HG02763 (cell line): ENCODE measurements around the gene ARHGEF17.
A peak's percentile ranks its signal among the peaks of the same experiment; 100 is the strongest.

Experiments
- ATAC-seq: cut with Tn5 transposase; IDR thresholded peaks from one replicate; pipeline ENCODE4 v1.9.1; 2021; ENCODE audit warnings: mild to moderate bottlenecking, moderate library complexity; ENCODE audit not compliant: unreplicated experiment

The ARHGEF17 gene

GRCh38 chr11:73312036-73312435 lies 4.0 kb downstream of the ARHGEF17 start:
- ATAC-seq = no peak

DNA sequence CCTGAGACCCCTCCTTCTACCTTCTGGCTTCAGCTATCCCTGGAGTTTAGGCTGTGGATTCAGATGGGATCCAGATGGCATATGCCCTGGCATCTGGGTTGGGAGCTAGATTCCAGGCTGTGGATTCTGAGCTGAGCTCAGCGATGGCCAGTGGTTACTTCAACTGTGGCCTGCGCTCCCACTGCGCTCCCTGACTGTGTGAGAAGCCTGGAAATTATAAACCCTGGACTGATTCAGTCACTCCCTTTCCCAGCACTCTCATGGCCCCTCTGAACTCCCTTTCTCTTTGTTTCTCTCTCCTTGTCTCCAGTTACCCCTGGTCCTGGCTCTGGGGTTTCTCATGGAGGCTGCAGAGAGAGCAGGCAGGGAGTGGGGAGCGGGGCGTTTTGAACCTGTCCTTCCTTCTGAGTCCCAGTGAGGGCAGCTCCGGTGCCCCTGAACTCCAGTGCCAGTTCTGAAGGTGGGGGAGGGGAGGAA lies 4.8 kb downstream of the ARHGEF17 start:
- ATAC-seq = no peak

DNA sequence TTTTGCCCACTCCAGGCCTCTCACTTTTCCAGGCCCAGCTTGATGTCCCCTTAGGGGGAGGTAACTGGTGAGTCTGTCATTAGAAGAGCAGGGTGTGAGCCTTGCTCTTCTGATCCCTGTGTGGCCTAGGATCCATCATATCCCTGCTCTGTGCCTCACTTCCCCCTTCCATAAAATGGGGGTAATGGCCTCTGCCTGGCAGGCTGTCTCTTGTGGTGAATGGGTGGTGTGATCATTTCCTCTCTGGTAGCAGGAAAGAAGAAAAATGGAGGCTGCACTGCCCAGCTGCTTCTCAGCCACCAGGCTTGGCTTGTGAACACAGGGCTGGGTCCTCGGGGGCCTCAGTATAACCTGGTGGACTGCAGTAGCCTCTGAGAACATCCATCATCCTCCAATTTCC lies 5.6 kb downstream of the ARHGEF17 start:
- no peak for ATAC-seq

DNA sequence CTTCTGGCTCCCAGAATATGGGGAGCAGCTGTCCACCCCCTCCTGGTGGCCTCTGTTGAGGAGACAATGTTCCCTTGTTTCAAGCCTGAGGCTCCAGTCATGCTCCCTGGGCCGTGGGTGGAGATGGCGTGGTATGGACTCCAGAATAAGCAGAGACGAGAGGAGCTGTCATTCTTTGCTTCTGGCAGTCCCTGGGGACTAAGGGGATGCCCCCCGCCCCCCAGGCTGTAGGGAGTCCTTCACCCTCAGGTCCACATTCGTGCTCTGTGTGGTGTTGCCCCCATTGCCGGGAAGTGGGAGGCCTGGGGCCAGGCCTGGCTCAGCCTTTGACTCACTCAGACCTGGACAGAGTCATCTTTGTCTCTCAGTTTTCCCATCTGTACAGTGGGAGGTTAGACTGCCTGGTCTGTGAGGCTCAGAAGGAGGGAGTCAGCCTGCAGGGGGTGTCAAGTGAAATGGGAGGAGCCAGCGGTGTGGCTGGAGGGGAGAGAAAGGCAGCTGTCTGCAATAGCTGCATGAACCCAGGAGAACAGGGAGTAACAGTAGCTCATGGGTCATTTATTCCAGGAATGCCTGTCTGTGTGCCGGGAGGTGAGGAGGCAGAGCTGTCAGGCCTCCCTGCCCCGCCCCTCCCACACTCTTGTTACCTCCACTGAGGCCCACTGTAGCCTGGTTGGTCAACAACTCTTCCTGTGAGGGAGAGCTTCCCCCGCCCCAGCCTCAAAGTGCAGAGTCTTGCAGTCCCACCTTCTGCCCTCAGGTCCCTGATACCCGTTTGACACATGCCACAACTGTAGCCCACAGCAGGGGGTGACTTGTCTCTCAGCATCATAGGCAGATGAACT lies 6.3 kb downstream of the ARHGEF17 start:
- no peak for ATAC-seq

DNA sequence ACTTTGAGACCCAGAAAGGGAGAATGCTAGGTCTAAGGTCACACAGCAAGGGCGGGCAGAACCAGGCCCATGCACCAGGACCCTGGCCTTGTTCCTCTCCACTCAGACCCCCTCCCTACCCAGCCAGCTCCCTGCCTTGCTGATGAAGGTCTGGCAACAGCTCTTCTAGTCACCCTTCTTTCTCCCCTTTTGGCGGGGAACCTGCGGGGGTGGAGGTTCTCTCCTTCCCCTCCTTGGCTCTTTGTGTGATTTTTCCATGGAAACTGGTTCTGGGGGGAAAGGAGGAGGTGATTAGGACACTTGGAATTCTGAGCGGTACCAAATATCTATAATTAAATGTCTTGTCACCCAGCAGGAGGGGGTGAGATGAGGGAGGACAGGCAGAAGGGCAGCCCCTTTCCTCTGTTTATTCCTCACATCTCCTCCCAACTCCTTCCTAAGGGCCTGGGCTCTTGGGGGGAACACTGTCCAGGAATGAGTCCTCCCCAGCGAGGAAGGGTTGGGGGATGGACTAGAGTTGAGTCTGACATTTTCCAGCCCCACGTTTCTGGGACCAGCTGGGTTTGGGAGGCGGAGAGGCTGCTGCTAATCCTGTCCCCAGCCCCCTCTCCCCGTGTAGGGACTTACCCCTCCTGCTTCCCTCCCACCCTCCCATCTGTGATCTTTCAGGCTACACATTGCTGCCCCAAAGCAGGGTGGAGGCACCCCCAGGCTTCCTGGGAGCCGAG lies 7.4 kb downstream of the ARHGEF17 start:
- no peak for ATAC-seq

DNA sequence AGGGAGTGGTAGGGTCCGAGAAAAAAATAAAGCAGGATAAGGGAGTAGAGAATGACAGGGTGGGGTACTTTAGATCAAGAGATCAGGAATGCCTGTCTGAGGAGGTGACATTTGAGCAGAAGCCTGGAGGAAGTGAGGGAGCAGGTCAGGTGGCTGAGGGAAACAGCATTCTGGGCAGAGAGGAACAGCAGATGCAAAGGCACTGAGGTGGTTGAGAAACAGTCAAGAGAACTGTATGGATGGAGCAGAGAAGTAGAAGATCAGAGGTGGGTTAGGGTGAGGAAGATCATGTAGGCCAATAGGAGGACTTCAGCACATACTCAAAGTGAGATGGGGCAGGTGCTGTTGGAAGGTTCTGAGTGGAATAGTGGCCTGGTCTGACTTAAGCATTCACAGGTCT lies 8.3 kb downstream of the ARHGEF17 start:
- ATAC-seq = no peak

DNA sequence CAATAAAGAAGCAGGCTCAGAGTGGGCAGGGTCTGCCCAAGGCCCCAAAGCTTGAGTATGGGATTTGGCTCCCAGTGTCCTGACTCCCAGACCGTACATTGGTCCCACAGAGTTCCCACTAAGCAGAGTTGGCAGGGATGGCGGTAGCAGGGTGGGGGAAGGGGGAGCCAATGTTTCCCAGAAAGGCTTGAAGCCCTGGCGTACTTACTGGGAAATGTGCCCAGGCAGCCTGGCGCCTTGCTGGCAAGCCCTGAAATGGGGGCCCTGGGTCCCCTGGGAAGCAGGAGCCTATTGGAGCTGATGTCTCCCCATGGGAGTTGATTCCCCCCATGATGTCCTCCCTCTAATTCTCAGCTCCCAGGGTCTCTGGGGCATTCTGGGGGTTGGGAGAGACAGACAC lies 9.3 kb downstream of the ARHGEF17 start:
- no peak for ATAC-seq

DNA sequence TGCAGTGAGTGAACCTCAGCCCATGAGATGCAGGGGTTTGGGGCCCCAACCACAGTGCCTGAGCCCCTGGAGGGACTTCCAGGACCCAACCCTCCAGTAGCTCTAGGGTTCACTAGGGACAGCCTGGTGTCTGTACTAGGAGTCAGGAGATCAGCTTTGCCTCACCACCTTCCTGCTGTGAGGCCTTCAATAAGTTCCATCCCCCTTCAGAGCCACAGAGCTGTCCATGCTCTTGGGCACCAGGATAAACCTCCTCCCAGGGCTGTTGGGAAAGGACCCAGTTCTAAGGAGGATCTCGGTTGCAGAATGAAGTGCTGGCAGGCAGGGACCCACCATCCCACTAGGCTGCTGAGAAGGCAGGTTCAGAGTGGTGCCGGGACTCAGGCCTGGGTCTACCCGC lies 9.7 kb downstream of the ARHGEF17 start:
- ATAC-seq = no peak

GRCh38 chr11:73318501-73319011 lies 10.5 kb downstream of the ARHGEF17 start:
- no peak for ATAC-seq

GRCh38 chr11:73320763-73321603 lies 12.9 kb downstream of the ARHGEF17 start:
- no peak for ATAC-seq

- ATAC-seq = no peak
Observed at GRCh38 chr11:73321604-73322381, 13.7 kb downstream of the ARHGEF17 start.

DNA sequence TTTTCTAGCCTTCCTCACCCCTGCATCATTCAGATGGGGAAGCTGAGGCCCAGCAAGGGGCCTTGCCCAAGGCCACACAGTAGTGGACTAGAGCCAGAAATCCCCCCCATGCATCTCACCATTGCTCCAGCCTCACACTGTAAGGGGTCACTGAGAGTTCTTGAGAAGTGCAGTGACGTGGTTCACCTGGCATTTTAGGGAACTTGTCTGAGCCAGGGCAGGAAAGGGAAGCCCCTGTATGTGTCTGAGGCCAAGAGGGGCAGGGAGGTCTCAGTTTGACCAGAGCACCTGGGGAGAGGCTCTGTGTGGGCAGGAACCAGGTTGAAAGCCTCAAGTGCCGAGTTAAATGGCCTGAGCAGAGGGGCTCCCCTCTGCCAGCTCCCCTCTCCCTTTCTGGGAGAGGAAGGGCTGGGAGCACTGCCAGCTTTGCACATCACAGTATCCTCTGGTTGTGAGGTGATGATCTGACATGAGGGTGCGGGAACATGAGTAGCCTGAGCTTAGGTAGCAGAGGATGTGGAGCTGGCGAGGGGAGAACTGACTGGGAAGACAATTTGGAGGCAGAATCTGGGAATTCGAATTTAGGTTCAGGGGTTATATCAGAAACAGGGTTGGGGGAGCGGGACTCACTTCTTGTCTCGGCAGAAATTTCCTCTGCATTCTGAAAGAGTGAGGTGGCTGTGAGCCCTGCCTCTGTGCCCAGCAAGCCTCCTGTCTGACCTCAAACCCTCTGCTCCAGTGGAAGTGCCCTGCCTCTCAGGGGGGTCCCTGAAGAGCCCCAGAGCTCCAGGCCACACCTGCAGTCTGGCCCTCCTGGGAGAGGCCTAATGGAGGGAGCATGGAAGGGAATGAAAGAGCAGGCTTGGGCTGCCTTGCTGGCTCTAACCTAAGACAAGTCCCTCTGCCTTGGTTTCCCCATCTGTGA lies 14.6 kb downstream of the ARHGEF17 start:
- no peak for ATAC-seq

DNA sequence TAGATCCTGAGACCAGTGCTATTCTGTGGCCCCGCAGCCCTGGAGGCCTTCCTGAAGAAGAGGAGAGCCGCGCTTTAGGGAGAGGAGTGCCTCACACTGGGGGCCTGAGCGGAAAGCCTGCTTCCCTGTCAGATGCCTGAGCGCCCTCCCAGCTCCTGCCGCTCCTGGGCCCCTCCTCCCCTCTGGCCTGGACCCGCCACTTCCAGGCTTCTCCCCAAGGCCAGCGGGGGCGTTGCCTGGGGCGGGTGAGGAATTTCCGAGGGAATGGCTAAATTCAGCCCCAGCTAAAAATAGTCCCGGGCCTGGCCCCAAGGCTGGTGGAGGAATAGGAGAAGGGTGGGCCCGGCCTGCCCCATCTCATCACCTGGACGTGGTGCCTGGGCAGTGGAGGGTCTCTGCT lies 15.4 kb downstream of the ARHGEF17 start:
- ATAC-seq = no peak

DNA sequence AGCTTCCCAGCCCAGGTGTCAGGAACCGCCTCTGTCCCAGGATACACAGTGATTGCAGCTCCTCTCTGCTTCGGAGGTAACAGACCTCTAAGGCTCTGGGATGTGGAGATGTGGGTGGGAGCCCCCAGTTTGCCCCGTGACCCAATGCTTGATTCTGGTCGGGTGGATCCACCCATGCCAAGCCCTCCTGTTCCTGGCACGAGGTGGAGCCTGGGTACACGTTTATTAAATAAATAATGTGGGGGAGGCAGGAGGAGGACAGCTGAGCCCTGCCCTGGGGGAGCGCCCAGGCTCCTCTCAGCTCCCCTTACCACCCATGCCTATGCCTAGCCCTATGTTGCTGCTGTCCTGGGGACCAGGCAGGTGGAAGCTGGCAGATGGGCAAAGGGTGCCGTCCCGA lies 16.0 kb downstream of the ARHGEF17 start:
- no peak for ATAC-seq

DNA sequence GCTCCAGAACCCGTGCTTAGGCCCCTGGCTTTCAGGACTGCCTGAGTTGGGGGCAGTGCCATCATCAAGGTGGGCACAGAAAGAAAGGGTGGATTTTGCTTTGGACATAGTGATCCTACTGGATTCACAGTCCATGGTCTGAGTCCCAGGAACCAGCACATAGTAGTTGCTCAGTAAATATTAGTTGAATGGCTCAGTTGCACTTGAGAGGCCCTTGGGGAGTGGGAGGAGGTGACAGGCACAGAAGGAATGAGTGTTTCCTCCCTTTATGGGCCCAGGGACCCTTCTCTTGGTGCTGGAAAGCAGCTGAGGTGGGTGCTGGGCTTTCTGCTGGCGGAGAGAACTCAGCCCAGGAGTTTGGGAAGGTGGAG lies 16.6 kb downstream of the ARHGEF17 start:
- ATAC-seq = no peak

DNA sequence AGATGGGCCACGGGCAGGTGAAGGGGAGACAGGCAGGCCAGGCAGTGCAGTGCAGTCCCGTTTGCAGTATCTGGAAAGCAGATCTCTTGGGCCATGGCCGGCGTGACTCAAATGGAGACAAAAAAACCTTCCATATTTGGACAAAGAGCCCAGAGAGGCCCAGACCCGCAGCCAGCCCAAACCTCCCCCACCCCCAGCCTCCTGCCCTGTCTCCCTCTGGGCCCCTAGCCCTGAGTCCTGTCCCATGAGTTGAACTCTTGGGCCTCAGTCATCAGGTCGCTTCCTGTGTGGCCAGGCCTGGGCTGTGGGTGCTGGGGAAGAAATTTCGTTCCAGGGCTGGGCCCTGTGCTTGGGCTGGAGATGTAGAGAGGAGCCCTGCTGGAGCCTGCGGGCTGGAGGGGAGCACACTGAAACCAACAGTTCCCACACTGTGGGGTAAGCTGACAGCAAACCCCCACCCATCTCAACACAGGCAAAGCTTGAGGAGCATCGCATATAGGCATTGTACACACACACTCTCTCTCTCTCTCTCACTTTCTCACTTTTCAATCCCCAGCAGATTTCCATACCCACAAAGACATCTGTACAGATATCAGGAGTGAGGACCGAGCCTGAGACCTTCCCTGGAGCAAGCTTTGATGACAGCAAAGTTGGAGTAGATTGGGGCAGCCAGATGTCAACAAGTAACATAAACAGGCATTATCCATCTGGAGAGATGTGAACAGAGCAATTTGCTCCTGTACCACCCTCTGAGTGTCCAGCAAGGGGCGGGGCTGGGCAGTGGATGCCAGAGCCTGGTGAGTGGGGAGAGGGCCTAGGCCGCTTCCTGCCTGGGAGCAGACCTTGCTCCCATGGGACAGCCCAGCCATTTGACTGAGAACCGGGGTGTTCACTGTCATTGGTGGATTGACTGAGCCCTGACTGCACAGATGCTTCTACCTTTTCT lies 17.2 kb downstream of the ARHGEF17 start:
- peak; percentile 53 for ATAC-seq

DNA sequence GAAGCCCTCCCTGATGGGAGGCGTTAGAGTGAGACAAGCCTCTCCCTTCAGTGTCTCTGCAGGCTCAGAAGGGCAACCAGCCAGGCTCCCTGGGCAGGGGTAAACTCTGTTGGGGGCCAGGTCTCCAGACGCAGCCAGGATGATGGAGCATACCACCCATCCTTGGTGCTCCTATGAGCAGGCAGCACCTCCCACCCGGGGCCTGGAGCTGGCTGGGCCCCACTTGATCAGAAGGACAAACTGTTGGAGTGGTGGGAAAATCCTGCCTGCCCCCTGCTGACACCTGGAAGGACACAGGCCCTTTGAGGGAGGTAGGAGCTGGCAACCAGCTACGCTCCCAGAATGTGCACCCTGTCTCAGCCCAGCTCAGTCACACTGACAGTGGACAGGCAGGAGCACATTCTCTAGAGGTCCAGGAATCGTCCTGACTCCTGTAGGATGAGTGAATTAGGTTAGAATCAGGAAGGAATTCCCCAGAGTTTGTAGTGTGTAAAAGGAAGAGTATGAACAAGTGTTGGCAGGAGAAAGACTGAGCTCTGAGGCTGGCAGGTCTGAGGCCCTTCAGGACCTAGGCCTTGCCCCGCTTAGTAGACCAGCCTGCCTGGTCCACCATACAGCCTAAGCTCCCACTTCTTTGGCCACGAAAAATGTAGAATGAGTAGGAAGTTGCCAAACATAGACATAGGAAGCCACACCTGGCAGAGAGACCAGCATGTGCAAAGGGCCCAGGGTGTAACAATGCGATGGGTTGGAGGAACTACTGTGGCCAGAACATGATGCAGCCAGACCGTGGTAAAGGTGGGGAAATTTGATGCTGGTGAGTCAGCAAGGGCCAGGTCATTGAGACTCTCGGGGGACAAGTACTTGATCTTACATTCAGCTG lies 19.1 kb downstream of the ARHGEF17 start:
- no peak for ATAC-seq
